ENCODE measurements around the gene FYN. TPM values are rescaled to one million over a fixed set of nuclear protein-coding genes. Genes with fewer than 3 reads are reported as not detected.

FYN gene
- total and polyA plus RNA-seq, 2 of the 13 experiments (the other 11 are each of a cell fraction or from before 2014, with no cell fraction given) = 15.5 to 24.6 TPM

DNA sequence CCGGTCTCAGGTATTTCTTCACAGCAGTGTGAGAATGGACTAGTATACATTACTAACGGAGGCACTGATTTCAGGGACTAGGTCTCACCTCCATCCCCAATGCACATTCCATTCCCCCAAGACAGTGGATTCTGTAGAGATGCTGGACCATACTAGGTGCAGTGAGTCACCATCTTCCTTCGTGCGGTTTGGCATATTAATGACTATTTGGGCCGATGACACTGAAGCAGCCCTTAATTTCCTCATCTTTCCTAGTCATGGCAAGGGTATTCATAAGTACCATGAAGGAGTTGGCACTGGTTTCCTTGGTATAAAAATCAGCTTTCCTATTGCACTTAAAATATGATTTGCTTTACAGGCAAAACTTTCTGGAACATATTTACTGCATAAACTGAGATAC, 146.2 kb downstream of the FYN start (continued):
- TF ChIP-seq JARID2 (CRISPR knock-in tag; IDR thresholded peaks at IDR 0.05; ENCODE audit: insufficient replicate concordance) = no peak
- TF ChIP-seq ZNF841 (CRISPR knock-in tag; IDR thresholded peaks at IDR 0.05; ENCODE audit: borderline replicate concordance) = no peak
- no peak for TF ChIP-seq ZNF569 (CRISPR knock-in tag; IDR thresholded peaks at IDR 0.05; ENCODE audit: borderline replicate concordance)
- no peak for TF ChIP-seq TRIM24 (CRISPR knock-in tag; IDR thresholded peaks at IDR 0.05)
- no peak for TF ChIP-seq ZFP36L2 (CRISPR knock-in tag; IDR thresholded peaks at IDR 0.05)
- no peak for TF ChIP-seq ZNF629 (CRISPR knock-in tag; conservative IDR thresholded peaks at IDR 0.05)
- TF ChIP-seq, protein P1, sequence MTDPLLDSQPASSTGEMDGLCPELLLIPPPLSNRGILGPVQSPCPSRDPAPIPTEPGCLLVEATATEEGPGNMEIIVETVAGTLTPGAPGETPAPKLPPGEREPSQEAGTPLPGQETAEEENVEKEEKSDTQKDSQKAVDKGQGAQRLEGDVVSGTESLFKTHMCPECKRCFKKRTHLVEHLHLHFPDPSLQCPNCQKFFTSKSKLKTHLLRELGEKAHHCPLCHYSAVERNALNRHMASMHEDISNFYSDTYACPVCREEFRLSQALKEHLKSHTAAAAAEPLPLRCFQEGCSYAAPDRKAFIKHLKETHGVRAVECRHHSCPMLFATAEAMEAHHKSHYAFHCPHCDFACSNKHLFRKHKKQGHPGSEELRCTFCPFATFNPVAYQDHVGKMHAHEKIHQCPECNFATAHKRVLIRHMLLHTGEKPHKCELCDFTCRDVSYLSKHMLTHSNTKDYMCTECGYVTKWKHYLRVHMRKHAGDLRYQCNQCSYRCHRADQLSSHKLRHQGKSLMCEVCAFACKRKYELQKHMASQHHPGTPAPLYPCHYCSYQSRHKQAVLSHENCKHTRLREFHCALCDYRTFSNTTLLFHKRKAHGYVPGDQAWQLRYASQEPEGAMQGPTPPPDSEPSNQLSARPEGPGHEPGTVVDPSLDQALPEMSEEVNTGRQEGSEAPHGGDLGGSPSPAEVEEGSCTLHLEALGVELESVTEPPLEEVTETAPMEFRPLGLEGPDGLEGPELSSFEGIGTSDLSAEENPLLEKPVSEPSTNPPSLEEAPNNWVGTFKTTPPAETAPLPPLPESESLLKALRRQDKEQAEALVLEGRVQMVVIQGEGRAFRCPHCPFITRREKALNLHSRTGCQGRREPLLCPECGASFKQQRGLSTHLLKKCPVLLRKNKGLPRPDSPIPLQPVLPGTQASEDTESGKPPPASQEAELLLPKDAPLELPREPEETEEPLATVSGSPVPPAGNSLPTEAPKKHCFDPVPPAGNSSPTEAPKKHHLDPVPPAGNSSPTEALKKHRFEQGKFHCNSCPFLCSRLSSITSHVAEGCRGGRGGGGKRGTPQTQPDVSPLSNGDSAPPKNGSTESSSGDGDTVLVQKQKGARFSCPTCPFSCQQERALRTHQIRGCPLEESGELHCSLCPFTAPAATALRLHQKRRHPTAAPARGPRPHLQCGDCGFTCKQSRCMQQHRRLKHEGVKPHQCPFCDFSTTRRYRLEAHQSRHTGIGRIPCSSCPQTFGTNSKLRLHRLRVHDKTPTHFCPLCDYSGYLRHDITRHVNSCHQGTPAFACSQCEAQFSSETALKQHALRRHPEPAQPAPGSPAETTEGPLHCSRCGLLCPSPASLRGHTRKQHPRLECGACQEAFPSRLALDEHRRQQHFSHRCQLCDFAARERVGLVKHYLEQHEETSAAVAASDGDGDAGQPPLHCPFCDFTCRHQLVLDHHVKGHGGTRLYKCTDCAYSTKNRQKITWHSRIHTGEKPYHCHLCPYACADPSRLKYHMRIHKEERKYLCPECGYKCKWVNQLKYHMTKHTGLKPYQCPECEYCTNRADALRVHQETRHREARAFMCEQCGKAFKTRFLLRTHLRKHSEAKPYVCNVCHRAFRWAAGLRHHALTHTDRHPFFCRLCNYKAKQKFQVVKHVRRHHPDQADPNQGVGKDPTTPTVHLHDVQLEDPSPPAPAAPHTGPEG (CRISPR knock-in tag; IDR thresholded peaks at IDR 0.05) = no peak
- TF ChIP-seq SP5 (CRISPR knock-in tag; IDR thresholded peaks at IDR 0.05; ENCODE audit: borderline replicate concordance, low read depth) = no peak

Measured in HepG2 (cell line).